ENCODE measurements around the gene NKX6-1.

Gene NKX6-1

DNA sequence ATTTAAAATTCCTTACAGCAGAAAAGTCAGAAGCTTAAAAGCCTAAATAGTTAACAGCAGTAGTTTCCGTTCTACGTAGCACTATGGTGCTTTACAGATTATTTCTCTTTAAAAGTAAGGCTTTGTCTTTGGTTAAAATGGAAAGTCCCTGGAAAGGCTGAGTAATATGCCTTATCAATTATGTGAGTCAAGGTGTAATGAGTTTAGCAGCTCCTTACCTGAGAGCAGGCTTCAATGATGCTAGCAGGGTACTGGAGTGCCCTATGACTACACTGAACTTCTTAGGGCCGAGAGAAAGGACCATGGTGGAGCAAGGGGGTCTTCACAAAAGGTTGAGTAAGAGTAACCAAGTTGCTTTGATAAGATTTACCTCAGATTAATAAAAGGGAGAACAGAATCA, 12.6 kb upstream of the NKX6-1 start:
- H3K9me3 ChIP-seq, result no peaks in the 10 kb centered on the region
- peaks cover 98% of the 10 kb centered on the region for H3K27me3 ChIP-seq
- no peak overlapping the region for H3K27ac ChIP-seq
- H3K4me3 ChIP-seq (ENCODE audit: low read depth in 1 of 2, low read length in 1 of 2), result no peak overlapping the region
- TF ChIP-seq, protein P1, sequence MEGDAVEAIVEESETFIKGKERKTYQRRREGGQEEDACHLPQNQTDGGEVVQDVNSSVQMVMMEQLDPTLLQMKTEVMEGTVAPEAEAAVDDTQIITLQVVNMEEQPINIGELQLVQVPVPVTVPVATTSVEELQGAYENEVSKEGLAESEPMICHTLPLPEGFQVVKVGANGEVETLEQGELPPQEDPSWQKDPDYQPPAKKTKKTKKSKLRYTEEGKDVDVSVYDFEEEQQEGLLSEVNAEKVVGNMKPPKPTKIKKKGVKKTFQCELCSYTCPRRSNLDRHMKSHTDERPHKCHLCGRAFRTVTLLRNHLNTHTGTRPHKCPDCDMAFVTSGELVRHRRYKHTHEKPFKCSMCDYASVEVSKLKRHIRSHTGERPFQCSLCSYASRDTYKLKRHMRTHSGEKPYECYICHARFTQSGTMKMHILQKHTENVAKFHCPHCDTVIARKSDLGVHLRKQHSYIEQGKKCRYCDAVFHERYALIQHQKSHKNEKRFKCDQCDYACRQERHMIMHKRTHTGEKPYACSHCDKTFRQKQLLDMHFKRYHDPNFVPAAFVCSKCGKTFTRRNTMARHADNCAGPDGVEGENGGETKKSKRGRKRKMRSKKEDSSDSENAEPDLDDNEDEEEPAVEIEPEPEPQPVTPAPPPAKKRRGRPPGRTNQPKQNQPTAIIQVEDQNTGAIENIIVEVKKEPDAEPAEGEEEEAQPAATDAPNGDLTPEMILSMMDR (IDR thresholded peaks at IDR 0.05), result no peak
- H3K4me1 ChIP-seq (ENCODE audit: control insufficient read depth in 1 of 2, insufficient read depth in 1 of 2, low read depth in 1 of 2, low read length in 1 of 2), result no peaks in the 10 kb centered on the region
- no peaks in the 10 kb centered on the region for H3K36me3 ChIP-seq

DNA sequence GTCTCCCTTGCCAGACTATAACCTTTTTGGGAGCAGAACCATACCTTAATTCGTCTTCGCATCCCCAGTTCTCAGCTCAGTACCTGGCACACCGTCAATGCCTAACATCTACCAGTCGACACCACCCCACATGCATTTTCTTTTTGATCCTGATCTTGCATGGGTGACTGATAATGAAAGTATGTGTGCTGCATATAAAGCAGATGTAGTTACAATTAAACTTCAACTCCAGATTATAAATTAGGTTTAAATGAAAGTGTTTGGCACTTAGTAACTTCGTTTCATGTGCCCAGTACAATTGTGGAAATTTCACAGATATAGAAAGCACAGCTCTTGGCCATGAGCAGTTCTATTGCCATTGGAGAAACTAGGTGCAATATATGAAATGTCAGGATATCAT, 8.8 kb upstream of the NKX6-1 start:
- no peaks in the 10 kb centered on the region for H3K36me3 ChIP-seq
- H3K4me3 ChIP-seq (ENCODE audit: low read depth in 1 of 2, low read length in 1 of 2), result no peak overlapping the region
- no peaks in the 10 kb centered on the region for H3K4me1 ChIP-seq (ENCODE audit: control insufficient read depth in 1 of 2, insufficient read depth in 1 of 2, low read depth in 1 of 2, low read length in 1 of 2)
- no peak overlapping the region for H3K27ac ChIP-seq
- TF ChIP-seq, protein P1 (IDR thresholded peaks at IDR 0.05), result no peak
- H3K27me3 ChIP-seq, result peaks cover 100% of the 10 kb centered on the region
- no peaks in the 10 kb centered on the region for H3K9me3 ChIP-seq

DNA sequence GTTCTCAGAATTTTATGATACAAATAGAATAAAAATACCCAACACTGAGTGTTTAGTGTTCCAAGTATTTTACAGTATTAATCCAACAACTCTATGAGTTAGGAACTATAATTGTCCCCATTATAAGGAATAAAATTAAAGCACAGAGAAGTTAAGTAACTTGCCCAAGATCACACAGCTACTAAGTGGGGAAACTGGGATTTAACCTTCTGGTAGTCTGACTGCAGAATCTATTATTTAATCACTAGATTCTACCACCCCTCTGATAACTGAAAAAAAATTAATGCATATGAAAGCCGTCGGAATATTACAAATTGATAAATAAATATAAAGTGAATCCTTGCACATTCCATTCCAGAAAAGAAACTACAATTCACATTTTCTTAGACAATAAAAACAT, 5.7 kb upstream of the NKX6-1 start:
- no peaks in the 10 kb centered on the region for H3K36me3 ChIP-seq
- no peak overlapping the region for H3K27ac ChIP-seq
- no peak overlapping the region for H3K4me3 ChIP-seq (ENCODE audit: low read depth in 1 of 2, low read length in 1 of 2)
- H3K9me3 ChIP-seq, result no peaks in the 10 kb centered on the region
- TF ChIP-seq, protein P1 (IDR thresholded peaks at IDR 0.05), result no peak
- H3K4me1 ChIP-seq (ENCODE audit: control insufficient read depth in 1 of 2, insufficient read depth in 1 of 2, low read depth in 1 of 2, low read length in 1 of 2), result no peaks in the 10 kb centered on the region
- H3K27me3 ChIP-seq, result peaks cover 100% of the 10 kb centered on the region

DNA sequence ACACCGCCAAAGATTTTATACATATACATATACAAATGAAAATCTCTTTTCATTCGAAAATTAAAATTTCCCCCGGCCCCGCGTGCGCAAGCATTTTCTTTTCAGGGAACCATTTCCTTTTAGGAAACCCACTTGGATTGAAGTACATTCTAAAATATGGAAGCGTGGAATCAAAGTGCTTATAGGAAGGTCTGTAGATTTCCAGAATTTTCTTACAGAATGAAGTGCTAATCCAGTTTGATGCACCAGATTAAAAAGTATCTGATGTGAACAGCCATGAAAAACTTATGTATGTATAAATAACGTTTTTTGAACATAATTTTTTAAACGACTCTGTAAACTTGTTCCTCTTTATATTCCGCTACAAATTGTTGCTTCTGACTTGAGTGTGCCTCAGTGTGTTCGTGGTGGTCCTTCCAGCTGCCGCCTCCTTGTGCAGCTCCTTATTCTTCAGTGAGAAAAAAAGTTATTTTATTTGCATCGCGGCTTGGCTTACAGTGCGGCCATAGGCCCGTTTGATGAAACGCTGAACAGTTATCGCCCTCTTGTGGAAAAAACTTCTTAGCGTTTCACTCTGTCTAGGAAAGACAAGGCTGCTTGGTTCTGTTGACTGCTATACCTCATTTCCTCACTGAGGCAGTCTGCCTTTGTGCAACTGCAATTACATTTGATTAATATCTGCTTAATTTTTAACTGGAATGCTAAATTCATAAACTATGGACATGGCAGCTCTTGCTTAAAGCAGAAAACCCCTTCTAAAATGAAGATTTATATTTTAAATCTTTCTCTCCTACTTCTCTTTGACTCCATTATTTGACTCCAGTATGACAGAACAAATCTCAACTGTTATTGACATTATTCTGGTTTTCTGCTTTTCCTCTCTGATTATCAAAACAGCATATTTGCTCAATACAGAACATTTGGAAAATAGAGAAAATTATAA, 4.7 kb upstream of the NKX6-1 start:
- Histone ChIP-seq H3K4me1 (ENCODE audit: control insufficient read depth in 1 of 2, insufficient read depth in 1 of 2, low read depth in 1 of 2, low read length in 1 of 2) (peaks cover 0 to 9% of the 10 kb centered on the region in 2 experiments), H3K9me3 (no peaks in the 10 kb centered on the region), H3K27me3 (peaks cover 100% of the 10 kb centered on the region), H3K27ac (no peak overlapping the region), H3K36me3 (no peaks in the 10 kb centered on the region), H3K4me3 (ENCODE audit: low read depth in 1 of 2, low read length in 1 of 2) (no peak overlapping the region)
- TF ChIP-seq, protein P1 (IDR thresholded peaks at IDR 0.05), result no peak

DNA sequence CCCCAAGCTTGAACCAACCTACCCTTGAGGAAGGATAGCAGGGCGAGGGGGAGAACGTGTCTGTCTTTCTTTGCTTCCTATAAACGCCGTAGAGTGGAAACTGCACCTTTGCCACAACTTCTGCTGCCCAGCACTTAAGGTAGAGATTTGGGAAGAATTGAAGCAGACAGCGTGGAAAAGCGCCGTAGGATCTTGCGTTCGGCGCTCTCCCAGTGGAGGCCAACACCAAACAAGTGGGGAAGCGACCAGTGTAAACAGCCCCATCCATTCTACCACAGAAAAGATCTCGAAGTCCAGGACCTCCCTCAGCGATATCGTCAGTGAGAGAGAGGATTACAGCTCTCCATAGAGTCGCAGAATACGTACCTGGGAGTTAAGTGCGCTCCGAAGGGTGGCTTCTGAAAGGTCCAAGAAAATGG, 3.9 kb upstream of the NKX6-1 start:
- Histone ChIP-seq H3K27me3 (peaks cover 100% of the 10 kb centered on the region), H3K4me3 (ENCODE audit: low read depth in 1 of 2, low read length in 1 of 2) (no peak overlapping the region), H3K9me3 (no peaks in the 10 kb centered on the region), H3K36me3 (no peaks in the 10 kb centered on the region), H3K27ac (no peak overlapping the region), H3K4me1 (ENCODE audit: control insufficient read depth in 1 of 2, insufficient read depth in 1 of 2, low read depth in 1 of 2, low read length in 1 of 2) (peaks cover 8 to 17% of the 10 kb centered on the region in 2 experiments)
- TF ChIP-seq, protein P1 (IDR thresholded peaks at IDR 0.05), result no peak
